ENCODE data around the gene CHRDL1. TPM values are rescaled to one million over a fixed set of nuclear protein-coding genes. Genes with fewer than 3 reads are reported as not detected.

CHRDL1 gene
- total and polyA plus RNA-seq, 2 of the 13 experiments (the other 11 are each of a cell fraction or from before 2014, with no cell fraction given): not detected

- DNase-seq (ENCODE audit: low spot score) (no peak), ATAC-seq (no peak), FAIRE-seq (no peak)
- Histone ChIP-seq H3K27ac (ENCODE audit: extremely low read length, insufficient read depth, low read length) (no peak overlapping the region), H3K9me3 (ENCODE audit: low read length) (no peaks in the 10 kb centered on the region), H3K4me1 (ENCODE audit: insufficient read depth, low read length) (no peaks in the 10 kb centered on the region), H3K36me3 (replicated peaks in 1 of 2; ENCODE audit: control insufficient read depth in 1 of 2, insufficient read depth in 2 of 2, low read length in 2 of 2) (no peaks in the 10 kb centered on the region), H3K9ac (ENCODE audit: insufficient read depth, low read depth, low read length) (no peak overlapping the region), H2AFZ (ENCODE audit: low read length) (no peak overlapping the region), H3K27me3 (ENCODE audit: control insufficient read depth in 1 of 2, insufficient read depth in 2 of 2, low read length in 2 of 2) (no peaks in the 10 kb centered on the region), H3K4me3 (replicated peaks in 1 of 3; ENCODE audit: insufficient read depth in 1 of 3, low read depth in 2 of 3, low read length in 3 of 3) (no peak overlapping the region), H3K79me2 (ENCODE audit: insufficient read depth, low read length) (no peaks in the 10 kb centered on the region), H4K20me1 (ENCODE audit: insufficient read depth, low read length) (no peaks in the 10 kb centered on the region), H3K4me2 (ENCODE audit: low read depth, low read length) (no peak overlapping the region)
- POLR2A ChIA-PET: no interaction called here
- BruUV-seq (replicated peaks): no TSS peak
- 0% methylated on average over 2 of the region's 2 CpGs for WGBS (ENCODE audit: low lambda C conversion rate)
- CTCF ChIA-PET (ENCODE audit: low intra/inter-chr PET ratio, low total read pairs): no interaction called here
- intact Hi-C loops (cut with micrococcal nuclease; ENCODE audit: unreplicated experiment) (no loop called here), in situ Hi-C loops (cut with HindIII; ENCODE audit: extremely low pct_ligation_motif_present, low pct_unique_long_range_greater_than_20kb) (no loop called here)
- TF ChIP-seq, protein P1, sequence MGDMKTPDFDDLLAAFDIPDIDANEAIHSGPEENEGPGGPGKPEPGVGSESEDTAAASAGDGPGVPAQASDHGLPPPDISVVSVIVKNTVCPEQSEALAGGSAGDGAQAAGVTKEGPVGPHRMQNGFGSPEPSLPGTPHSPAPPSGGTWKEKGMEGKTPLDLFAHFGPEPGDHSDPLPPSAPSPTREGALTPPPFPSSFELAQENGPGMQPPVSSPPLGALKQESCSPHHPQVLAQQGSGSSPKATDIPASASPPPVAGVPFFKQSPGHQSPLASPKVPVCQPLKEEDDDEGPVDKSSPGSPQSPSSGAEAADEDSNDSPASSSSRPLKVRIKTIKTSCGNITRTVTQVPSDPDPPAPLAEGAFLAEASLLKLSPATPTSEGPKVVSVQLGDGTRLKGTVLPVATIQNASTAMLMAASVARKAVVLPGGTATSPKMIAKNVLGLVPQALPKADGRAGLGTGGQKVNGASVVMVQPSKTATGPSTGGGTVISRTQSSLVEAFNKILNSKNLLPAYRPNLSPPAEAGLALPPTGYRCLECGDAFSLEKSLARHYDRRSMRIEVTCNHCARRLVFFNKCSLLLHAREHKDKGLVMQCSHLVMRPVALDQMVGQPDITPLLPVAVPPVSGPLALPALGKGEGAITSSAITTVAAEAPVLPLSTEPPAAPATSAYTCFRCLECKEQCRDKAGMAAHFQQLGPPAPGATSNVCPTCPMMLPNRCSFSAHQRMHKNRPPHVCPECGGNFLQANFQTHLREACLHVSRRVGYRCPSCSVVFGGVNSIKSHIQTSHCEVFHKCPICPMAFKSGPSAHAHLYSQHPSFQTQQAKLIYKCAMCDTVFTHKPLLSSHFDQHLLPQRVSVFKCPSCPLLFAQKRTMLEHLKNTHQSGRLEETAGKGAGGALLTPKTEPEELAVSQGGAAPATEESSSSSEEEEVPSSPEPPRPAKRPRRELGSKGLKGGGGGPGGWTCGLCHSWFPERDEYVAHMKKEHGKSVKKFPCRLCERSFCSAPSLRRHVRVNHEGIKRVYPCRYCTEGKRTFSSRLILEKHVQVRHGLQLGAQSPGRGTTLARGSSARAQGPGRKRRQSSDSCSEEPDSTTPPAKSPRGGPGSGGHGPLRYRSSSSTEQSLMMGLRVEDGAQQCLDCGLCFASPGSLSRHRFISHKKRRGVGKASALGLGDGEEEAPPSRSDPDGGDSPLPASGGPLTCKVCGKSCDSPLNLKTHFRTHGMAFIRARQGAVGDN (CRISPR knock-in tag; IDR thresholded peaks at IDR 0.05): no peak
- TF ChIP-seq FOXO1 (CRISPR knock-in tag; IDR thresholded peaks at IDR 0.05): no peak
- TF ChIP-seq, protein P2, sequence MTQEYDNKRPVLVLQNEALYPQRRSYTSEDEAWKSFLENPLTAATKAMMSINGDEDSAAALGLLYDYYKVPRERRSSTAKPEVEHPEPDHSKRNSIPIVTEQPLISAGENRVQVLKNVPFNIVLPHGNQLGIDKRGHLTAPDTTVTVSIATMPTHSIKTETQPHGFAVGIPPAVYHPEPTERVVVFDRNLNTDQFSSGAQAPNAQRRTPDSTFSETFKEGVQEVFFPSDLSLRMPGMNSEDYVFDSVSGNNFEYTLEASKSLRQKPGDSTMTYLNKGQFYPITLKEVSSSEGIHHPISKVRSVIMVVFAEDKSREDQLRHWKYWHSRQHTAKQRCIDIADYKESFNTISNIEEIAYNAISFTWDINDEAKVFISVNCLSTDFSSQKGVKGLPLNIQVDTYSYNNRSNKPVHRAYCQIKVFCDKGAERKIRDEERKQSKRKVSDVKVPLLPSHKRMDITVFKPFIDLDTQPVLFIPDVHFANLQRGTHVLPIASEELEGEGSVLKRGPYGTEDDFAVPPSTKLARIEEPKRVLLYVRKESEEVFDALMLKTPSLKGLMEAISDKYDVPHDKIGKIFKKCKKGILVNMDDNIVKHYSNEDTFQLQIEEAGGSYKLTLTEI (CRISPR knock-in tag; conservative IDR thresholded peaks at IDR 0.05): no peak
- no peak for TF ChIP-seq IRF2 (CRISPR knock-in tag; IDR thresholded peaks at IDR 0.05)
- no peak for TF ChIP-seq MXD4 (CRISPR knock-in tag; IDR thresholded peaks at IDR 0.05)
- TF ChIP-seq, protein P3, sequence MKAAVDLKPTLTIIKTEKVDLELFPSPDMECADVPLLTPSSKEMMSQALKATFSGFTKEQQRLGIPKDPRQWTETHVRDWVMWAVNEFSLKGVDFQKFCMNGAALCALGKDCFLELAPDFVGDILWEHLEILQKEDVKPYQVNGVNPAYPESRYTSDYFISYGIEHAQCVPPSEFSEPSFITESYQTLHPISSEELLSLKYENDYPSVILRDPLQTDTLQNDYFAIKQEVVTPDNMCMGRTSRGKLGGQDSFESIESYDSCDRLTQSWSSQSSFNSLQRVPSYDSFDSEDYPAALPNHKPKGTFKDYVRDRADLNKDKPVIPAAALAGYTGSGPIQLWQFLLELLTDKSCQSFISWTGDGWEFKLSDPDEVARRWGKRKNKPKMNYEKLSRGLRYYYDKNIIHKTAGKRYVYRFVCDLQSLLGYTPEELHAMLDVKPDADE (CRISPR knock-in tag; IDR thresholded peaks at IDR 0.05): no peak
- TF ChIP-seq ZNF143 (CRISPR knock-in tag; IDR thresholded peaks at IDR 0.05): no peak
- TF ChIP-seq ZBTB37 (CRISPR knock-in tag; IDR thresholded peaks at IDR 0.05): no peak
- no peak for TF ChIP-seq TCF7 (IDR thresholded peaks at IDR 0.05; ENCODE audit: low read depth)
- no peak for TF ChIP-seq KAT7 (CRISPR knock-in tag; IDR thresholded peaks at IDR 0.05; ENCODE audit: borderline replicate concordance)
- TF ChIP-seq SMAD1 (CRISPR knock-in tag; IDR thresholded peaks at IDR 0.05; ENCODE audit: borderline replicate concordance, low read depth): no peak
- no peak for TF ChIP-seq ZNF615 (CRISPR knock-in tag; IDR thresholded peaks at IDR 0.05; ENCODE audit: borderline replicate concordance)
- TF ChIP-seq SAFB2 (CRISPR knock-in tag; IDR thresholded peaks at IDR 0.05; ENCODE audit: borderline replicate concordance, low read depth): no peak
- TF ChIP-seq, protein P4, sequence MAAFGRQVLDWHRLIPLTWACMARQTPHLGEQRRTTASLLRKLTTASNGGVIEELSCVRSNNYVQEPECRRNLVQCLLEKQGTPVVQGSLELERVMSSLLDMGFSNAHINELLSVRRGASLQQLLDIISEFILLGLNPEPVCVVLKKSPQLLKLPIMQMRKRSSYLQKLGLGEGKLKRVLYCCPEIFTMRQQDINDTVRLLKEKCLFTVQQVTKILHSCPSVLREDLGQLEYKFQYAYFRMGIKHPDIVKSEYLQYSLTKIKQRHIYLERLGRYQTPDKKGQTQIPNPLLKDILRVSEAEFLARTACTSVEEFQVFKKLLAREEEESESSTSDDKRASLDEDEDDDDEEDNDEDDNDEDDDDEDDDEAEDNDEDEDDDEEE (CRISPR knock-in tag; IDR thresholded peaks at IDR 0.05): no peak
- no peak for TF ChIP-seq ZNF792 (CRISPR knock-in tag; IDR thresholded peaks at IDR 0.05)
- no peak for TF ChIP-seq ZFP62 (CRISPR knock-in tag; IDR thresholded peaks at IDR 0.05)
- TF ChIP-seq ZNF839 (CRISPR knock-in tag; IDR thresholded peaks at IDR 0.05; ENCODE audit: borderline replicate concordance): no peak
These were observed 89.2 kb downstream of the CHRDL1 start for GRCh38 chrX:110706446-110706845.
